ENCODE results near the gene OTP.

GRCh38 chr5:77635067-77635916 is 3.2 kb downstream of the OTP start:
- TF ChIP-seq, protein P1, sequence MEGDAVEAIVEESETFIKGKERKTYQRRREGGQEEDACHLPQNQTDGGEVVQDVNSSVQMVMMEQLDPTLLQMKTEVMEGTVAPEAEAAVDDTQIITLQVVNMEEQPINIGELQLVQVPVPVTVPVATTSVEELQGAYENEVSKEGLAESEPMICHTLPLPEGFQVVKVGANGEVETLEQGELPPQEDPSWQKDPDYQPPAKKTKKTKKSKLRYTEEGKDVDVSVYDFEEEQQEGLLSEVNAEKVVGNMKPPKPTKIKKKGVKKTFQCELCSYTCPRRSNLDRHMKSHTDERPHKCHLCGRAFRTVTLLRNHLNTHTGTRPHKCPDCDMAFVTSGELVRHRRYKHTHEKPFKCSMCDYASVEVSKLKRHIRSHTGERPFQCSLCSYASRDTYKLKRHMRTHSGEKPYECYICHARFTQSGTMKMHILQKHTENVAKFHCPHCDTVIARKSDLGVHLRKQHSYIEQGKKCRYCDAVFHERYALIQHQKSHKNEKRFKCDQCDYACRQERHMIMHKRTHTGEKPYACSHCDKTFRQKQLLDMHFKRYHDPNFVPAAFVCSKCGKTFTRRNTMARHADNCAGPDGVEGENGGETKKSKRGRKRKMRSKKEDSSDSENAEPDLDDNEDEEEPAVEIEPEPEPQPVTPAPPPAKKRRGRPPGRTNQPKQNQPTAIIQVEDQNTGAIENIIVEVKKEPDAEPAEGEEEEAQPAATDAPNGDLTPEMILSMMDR (IDR thresholded peaks at IDR 0.05): no peak
- TF ChIP-seq EZH2 (IDR thresholded peaks at IDR 0.05; ENCODE audit: borderline replicate concordance, insufficient read depth, low read depth, low read length, poor library complexity, severe bottlenecking): no peak
